H9 (cell line): ENCODE data around the gene SH3RF3. TPM values are rescaled to one million over a fixed set of nuclear protein-coding genes. Genes with fewer than 3 reads are reported as not detected.

ENCODE experiments used
- DNase-seq: peaks from one replicate; pipeline ENCODE4 v3.0.0-alpha.2; 2017
- H2AFZ ChIP-seq: one replicate; pipeline ENCODE4 v1.6.1; 2013; ENCODE audit warnings: mild to moderate bottlenecking, low read length, control low read depth, moderate library complexity
- H2AK5ac ChIP-seq: 2 replicates; pipeline ENCODE4 v1.6.1; 2013; ENCODE audit warnings: low read length, control low read depth, mixed read lengths; ENCODE audit not compliant: insufficient read length
- H2BK120ac ChIP-seq: one replicate; pipeline ENCODE4 v1.6.1; 2013; ENCODE audit warnings: low read depth, mild to moderate bottlenecking, low read length, control low read depth, inconsistent platforms; ENCODE audit not compliant: poor library complexity, severe bottlenecking
- H2BK12ac ChIP-seq: 2 replicates; pipeline ENCODE4 v1.6.1; 2013; ENCODE audit warnings: low read length, control low read depth, mixed read lengths, low read depth; ENCODE audit not compliant: insufficient read length
- H2BK15ac ChIP-seq: 2 replicates; pipeline ENCODE4 v1.6.1; 2013; ENCODE audit warnings: low read depth, low read length, control low read depth
- H2BK20ac ChIP-seq: one replicate; pipeline ENCODE4 v1.6.1; 2013; ENCODE audit warnings: low read depth, mild to moderate bottlenecking, low read length, control low read depth, inconsistent platforms; ENCODE audit not compliant: poor library complexity, severe bottlenecking
- H2BK5ac ChIP-seq: 2 replicates; pipeline ENCODE4 v1.6.1; 2013; ENCODE audit warnings: low read length, control low read depth, mixed read lengths; ENCODE audit not compliant: insufficient read length
- H3K14ac ChIP-seq: 2 replicates; pipeline ENCODE4 v1.6.1; 2013; ENCODE audit warnings: low read length, control low read depth; ENCODE audit not compliant: insufficient read depth
- H3K18ac ChIP-seq: 2 replicates; pipeline ENCODE4 v1.6.1; 2013; ENCODE audit warnings: low read depth, mild to moderate bottlenecking, mixed read lengths, low read length, control low read depth; ENCODE audit not compliant: insufficient read length
- H3K23ac ChIP-seq: 2 replicates; pipeline ENCODE4 v1.6.1; 2013; ENCODE audit warnings: low read length, control low read depth, mixed read lengths, low read depth; ENCODE audit not compliant: insufficient read length
- H3K23me2 ChIP-seq: 2 replicates; pipeline ENCODE4 v1.6.1; 2013; ENCODE audit warnings: low read depth, mild to moderate bottlenecking, mixed read lengths, low read length, control low read depth; ENCODE audit not compliant: insufficient read length, poor library complexity, severe bottlenecking
- H3K27ac ChIP-seq: 2 replicates; pipeline ENCODE4 v1.5.1; 2013; ENCODE audit warnings: low read length, control low read depth, mixed read lengths, low read depth; ENCODE audit not compliant: insufficient read length
- H3K27me3 ChIP-seq: 2 replicates; pipeline ENCODE4 v1.6.1; 2013; ENCODE audit warnings: low read length, control low read depth, inconsistent platforms; ENCODE audit not compliant: insufficient read depth
- H3K4ac ChIP-seq: 2 replicates; pipeline ENCODE4 v1.6.1; 2013; ENCODE audit warnings: low read depth, mild to moderate bottlenecking, control low read depth, inconsistent platforms, low read length, moderate library complexity
- H3K4me1 ChIP-seq: 2 replicates; pipeline ENCODE4 v1.6.1; 2013; ENCODE audit warnings: low read length, control low read depth, inconsistent platforms; ENCODE audit not compliant: insufficient read depth
- H3K4me2 ChIP-seq: 2 replicates; pipeline ENCODE4 v1.6.1; 2013; ENCODE audit warnings: low read length, control low read depth, mixed read lengths; ENCODE audit not compliant: insufficient read length, insufficient read depth
- H3K56ac ChIP-seq: 2 replicates; pipeline ENCODE4 v1.6.1; 2013; ENCODE audit warnings: low read depth, mild to moderate bottlenecking, mixed read lengths, low read length, control low read depth; ENCODE audit not compliant: insufficient read length
- H3K79me1 ChIP-seq: 2 replicates; pipeline ENCODE4 v1.6.1; 2013; ENCODE audit warnings: low read depth, mild to moderate bottlenecking, moderate library complexity, low read length, control low read depth, inconsistent platforms; ENCODE audit not compliant: insufficient read depth, poor library complexity, severe bottlenecking
- H3K79me2 ChIP-seq: 2 replicates; pipeline ENCODE4 v1.6.1; 2013; ENCODE audit warnings: low read length, control low read depth, inconsistent platforms; ENCODE audit not compliant: insufficient read depth
- H3K9ac ChIP-seq: 2 replicates; pipeline ENCODE4 v1.6.1; 2013; ENCODE audit warnings: low read length, control low read depth, mixed read lengths; ENCODE audit not compliant: insufficient read length; ENCODE audit errors: extremely low read depth
- H3K9me3 ChIP-seq: one replicate; pipeline ENCODE4 v1.6.1; 2013; ENCODE audit warnings: low read depth, low read length, inconsistent platforms; ENCODE audit not compliant: control insufficient read depth
- H3T11ph ChIP-seq: one replicate; pipeline ENCODE4 v1.6.1; 2013; ENCODE audit warnings: mild to moderate bottlenecking, low read length, control low read depth, inconsistent platforms
- H4K20me1 ChIP-seq: one replicate; pipeline ENCODE4 v1.6.1; 2013; ENCODE audit not compliant: control insufficient read depth, insufficient read length, insufficient read depth
- H4K5ac ChIP-seq: 2 replicates; pipeline ENCODE4 v1.6.1; 2013; ENCODE audit warnings: low read depth, mild to moderate bottlenecking, mixed read lengths, low read length, control low read depth; ENCODE audit not compliant: insufficient read length
- H4K8ac ChIP-seq: replicated peaks from 2 replicates; pipeline ENCODE4 v1.6.1; 2013; ENCODE audit warnings: low read length, control low read depth, mixed read lengths, low read depth; ENCODE audit not compliant: insufficient read length
- H4K91ac ChIP-seq: 2 replicates; pipeline ENCODE4 v1.6.1; 2013; ENCODE audit warnings: low read depth, mild to moderate bottlenecking, moderate library complexity, mixed read lengths, low read length, control low read depth; ENCODE audit not compliant: insufficient read length
- H3K27ac Mint-ChIP-seq, 3 experiments: 2 replicates in 2 of 3; 3 replicates in 1 of 3; pipeline ENCODE4 v1.8.0; 2020 to 2021; ENCODE audit warnings: mixed read lengths in 3 of 3, mild to moderate bottlenecking in 1 of 3, moderate library complexity in 1 of 3
- H3K27me3 Mint-ChIP-seq: 2 replicates; pipeline ENCODE4 v1.8.0; 2021; ENCODE audit warnings: low read depth, mild to moderate bottlenecking, moderate library complexity, mixed read lengths
- H3K36me3 Mint-ChIP-seq, 3 experiments: 2 replicates in 2 of 3; 3 replicates in 1 of 3; pipeline ENCODE4 v1.8.0; 2020 to 2021; ENCODE audit warnings: low read depth in 3 of 3, mixed read lengths in 3 of 3; ENCODE audit not compliant: insufficient read depth in 1 of 3
- H3K4me1 Mint-ChIP-seq, 2 experiments: 2 replicates each; pipeline ENCODE4 v1.8.0; 2020; ENCODE audit warnings: mixed read lengths in 2 of 2
- H3K4me3 Mint-ChIP-seq, 2 experiments: 2 replicates in 1 of 2; 3 replicates in 1 of 2; pipeline ENCODE4 v1.8.0; 2020 to 2021; ENCODE audit warnings: mild to moderate bottlenecking in 2 of 2, mixed read lengths in 2 of 2, moderate library complexity in 1 of 2
- H3K9me3 Mint-ChIP-seq, 2 experiments: 2 replicates in 1 of 2; 3 replicates in 1 of 2; pipeline ENCODE4 v1.8.0; 2020; ENCODE audit warnings: mild to moderate bottlenecking in 2 of 2, mixed read lengths in 2 of 2, moderate library complexity in 1 of 2
- WGBS: extraction: QIAGEN DNeasy Blood & Tissue Kit; methylation state at CpG from one replicate; pipeline ENCODE4 v1.1.7; 2013; ENCODE audit warnings: missing lambda C conversion rate, low lambda C conversion rate, mixed read lengths; ENCODE audit not compliant: insufficient read length; ENCODE audit errors: extremely low coverage; 5-methylcytosine and 5-hydroxymethylcytosine counted together
- total RNA-seq: library from RNA; stranded (reverse); gene quantifications from 2 replicates; pipeline ENCODE4 v1.2.1, GENCODE V29; 2021
- TF ChIP-seq, protein P1 (sequence below): fragments of 200-600 bp; sonication (generic); conservative IDR thresholded peaks from 3 replicates; pipeline ENCODE4 v1.8.0; 2021; ENCODE audit warnings: antibody characterized with exemption, mild to moderate bottlenecking

The SH3RF3 gene
- total RNA-seq, 1 experiment from 2014 or later = 0.46 TPM

GRCh38 chr2:109501461-109501860 is 372.5 kb downstream of the SH3RF3 start:
- WGBS = no CpG with 5 or more reads among the region's 21 CpGs
- H3K27ac Mint-ChIP-seq = no peak overlapping the region
- no peak overlapping the region for H2BK5ac ChIP-seq

More at GRCh38 chr2:109501461-109501860, 372.5 kb downstream of the SH3RF3 start:
- Histone ChIP-seq H3T11ph (no peak overlapping the region), H3K4ac (no peak overlapping the region), H2BK15ac (no peak overlapping the region), H3K18ac (no peak overlapping the region), H3K23me2 (no peaks in the 10 kb centered on the region), H3K9me3 (no peaks in the 10 kb centered on the region), H2BK120ac (no peak overlapping the region), H4K8ac (no peak overlapping the region), H3K27ac (no peak overlapping the region), H2AFZ (no peak overlapping the region), H2AK5ac (no peak overlapping the region), H3K79me2 (no peaks in the 10 kb centered on the region), H4K91ac (no peak overlapping the region), H3K23ac (no peak overlapping the region), H3K56ac (no peak overlapping the region), H3K27me3 (no peaks in the 10 kb centered on the region), H4K5ac (no peak overlapping the region), H2BK20ac (no peak overlapping the region), H2BK12ac (no peak overlapping the region), H3K9ac (no peak overlapping the region), H3K14ac (no peak overlapping the region; the same call in 1 of the 2 replicates), H3K4me1 (no peaks in the 10 kb centered on the region), H3K79me1 (no peaks in the 10 kb centered on the region), H3K4me2 (no peak overlapping the region), H4K20me1 (no peaks in the 10 kb centered on the region)
- H3K9me3 Mint-ChIP-seq = no peaks in the 10 kb centered on the region
- TF ChIP-seq, protein P1, sequence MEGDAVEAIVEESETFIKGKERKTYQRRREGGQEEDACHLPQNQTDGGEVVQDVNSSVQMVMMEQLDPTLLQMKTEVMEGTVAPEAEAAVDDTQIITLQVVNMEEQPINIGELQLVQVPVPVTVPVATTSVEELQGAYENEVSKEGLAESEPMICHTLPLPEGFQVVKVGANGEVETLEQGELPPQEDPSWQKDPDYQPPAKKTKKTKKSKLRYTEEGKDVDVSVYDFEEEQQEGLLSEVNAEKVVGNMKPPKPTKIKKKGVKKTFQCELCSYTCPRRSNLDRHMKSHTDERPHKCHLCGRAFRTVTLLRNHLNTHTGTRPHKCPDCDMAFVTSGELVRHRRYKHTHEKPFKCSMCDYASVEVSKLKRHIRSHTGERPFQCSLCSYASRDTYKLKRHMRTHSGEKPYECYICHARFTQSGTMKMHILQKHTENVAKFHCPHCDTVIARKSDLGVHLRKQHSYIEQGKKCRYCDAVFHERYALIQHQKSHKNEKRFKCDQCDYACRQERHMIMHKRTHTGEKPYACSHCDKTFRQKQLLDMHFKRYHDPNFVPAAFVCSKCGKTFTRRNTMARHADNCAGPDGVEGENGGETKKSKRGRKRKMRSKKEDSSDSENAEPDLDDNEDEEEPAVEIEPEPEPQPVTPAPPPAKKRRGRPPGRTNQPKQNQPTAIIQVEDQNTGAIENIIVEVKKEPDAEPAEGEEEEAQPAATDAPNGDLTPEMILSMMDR = no peak
- peaks cover 0 to 8% of the 10 kb centered on the region in 2 experiments; a peak in 1 of 4 replicates for H3K4me1 Mint-ChIP-seq
- no peak for DNase-seq
- H3K4me3 Mint-ChIP-seq = no peak overlapping the region
- no peaks in the 10 kb centered on the region for H3K27me3 Mint-ChIP-seq
- no peaks in the 10 kb centered on the region; a peak in 1 of 7 replicates for H3K36me3 Mint-ChIP-seq
